HEK293 (cell line): ENCODE measurements around the gene UPP1.

Experiments used
- CTCF ChIA-PET: fragments of 350-600 bp; formaldehyde crosslinking; extraction: SDS; loops from one replicate; lab custom pipeline; 2021; ENCODE audit warnings: antibody characterized with exemption; lab: Yijun Ruan, JAX
- POLR2A ChIA-PET: fragments of 300-600 bp; formaldehyde crosslinking; extraction: SDS; loops from one replicate; lab custom pipeline; 2020; ENCODE audit warnings: antibody characterized with exemption, inconsistent platforms; lab: Yijun Ruan, JAX
- H3K27ac ChIP-seq: fragments of 200-500 bp; sonication (Bioruptor generic); 2 replicates; pipeline ENCODE4 v1.5.1; 2014; ENCODE audit warnings: low read depth, low read length, control low read depth, inconsistent platforms; ENCODE audit errors: extremely low read depth
- H3K36me3 ChIP-seq, 2 experiments: fragments of 200-500 bp in 1 of 2; sonication (Bioruptor generic) in 1 of 2; 1 replicate in 1 of 2; 2 replicates in 1 of 2; pipeline ENCODE4 v1.5.1; 2014 to 2017; ENCODE audit warnings: inconsistent platforms in 2 of 2, low read length in 2 of 2; ENCODE audit not compliant: control insufficient read depth in 2 of 2, insufficient read depth in 1 of 2
- H3K4me1 ChIP-seq: fragments of 200-500 bp; sonication (Bioruptor generic); 2 replicates; pipeline ENCODE4 v1.5.1; 2014; ENCODE audit warnings: mild to moderate bottlenecking, low read length, inconsistent platforms; ENCODE audit not compliant: control insufficient read depth, insufficient read depth
- H3K4me3 ChIP-seq: 2 replicates; pipeline ENCODE4 v1.5.1; 2011; ENCODE audit warnings: low read depth, mild to moderate bottlenecking, control low read depth, low read length, moderate library complexity
- H3K9me3 ChIP-seq: fragments of 200-500 bp; sonication (Bioruptor generic); 2 replicates; pipeline ENCODE4 v1.5.1; 2014; ENCODE audit warnings: low read depth, low read length, inconsistent platforms; ENCODE audit not compliant: control insufficient read depth, insufficient read depth
- KLF1 ChIP-seq: fragments of 450-650 bp; formaldehyde crosslinking; IDR thresholded peaks from 2 replicates; pipeline ENCODE4 v1.5.1; 2016; ENCODE audit warnings: missing biosample characterization, missing genetic modification characterization
- KLF10 ChIP-seq: fragments of 450-650 bp; IDR thresholded peaks from 2 replicates; pipeline ENCODE4 v1.5.1; 2018; ENCODE audit warnings: missing biosample characterization, mild to moderate bottlenecking, missing genetic modification characterization
- MEIS1 ChIP-seq: sonication (generic); formaldehyde crosslinking; IDR thresholded peaks from 2 replicates; pipeline ENCODE4 v1.8.1; 2022; ENCODE audit warnings: missing genetic modification reagents, mild to moderate bottlenecking, borderline replicate concordance
- RBAK ChIP-seq: fragments of 450-650 bp; formaldehyde crosslinking; IDR thresholded peaks from 2 replicates; pipeline ENCODE4 v1.5.1; 2016; ENCODE audit warnings: missing biosample characterization, missing genetic modification characterization
- YY2 ChIP-seq: fragments of 450-650 bp; formaldehyde crosslinking; IDR thresholded peaks from 2 replicates; pipeline ENCODE4 v1.5.1; 2016; ENCODE audit warnings: missing biosample characterization, missing genetic modification characterization
- ZBTB20 ChIP-seq: fragments of 450-650 bp; formaldehyde crosslinking; IDR thresholded peaks from 2 replicates; pipeline ENCODE4 v1.5.1; 2016; ENCODE audit warnings: missing biosample characterization, missing genetic modification characterization
- ZFP3 ChIP-seq: fragments of 450-650 bp; formaldehyde crosslinking; IDR thresholded peaks from 2 replicates; pipeline ENCODE4 v1.5.1; 2016; ENCODE audit warnings: low read depth, missing biosample characterization, missing genetic modification characterization
- ZNF112 ChIP-seq: fragments of 450-650 bp; formaldehyde crosslinking; IDR thresholded peaks from 2 replicates; pipeline ENCODE4 v1.5.0; 2017; ENCODE audit warnings: missing biosample characterization, missing genetic modification characterization
- ZNF132 ChIP-seq: fragments of 450-650 bp; formaldehyde crosslinking; IDR thresholded peaks from 2 replicates; pipeline ENCODE4 v1.5.1; 2017; ENCODE audit warnings: missing biosample characterization, missing genetic modification characterization, borderline replicate concordance
- ZNF169 ChIP-seq: fragments of 450-650 bp; formaldehyde crosslinking; IDR thresholded peaks from 2 replicates; pipeline ENCODE4 v1.5.1; 2016; ENCODE audit warnings: missing biosample characterization, missing genetic modification characterization
- ZNF350 ChIP-seq: fragments of 450-650 bp; formaldehyde crosslinking; IDR thresholded peaks from 2 replicates; pipeline ENCODE4 v1.5.0; 2017; ENCODE audit warnings: missing biosample characterization, mild to moderate bottlenecking, missing genetic modification characterization
- ZNF560 ChIP-seq: fragments of 450-650 bp; formaldehyde crosslinking; IDR thresholded peaks from 2 replicates; pipeline ENCODE4 v1.5.1; 2017; ENCODE audit warnings: missing biosample characterization, missing genetic modification characterization, borderline replicate concordance
- ZNF571 ChIP-seq: fragments of 450-650 bp; formaldehyde crosslinking; IDR thresholded peaks from 2 replicates; pipeline ENCODE4 v1.5.0; 2017; ENCODE audit warnings: missing biosample characterization, missing genetic modification characterization
- ZNF626 ChIP-seq: fragments of 450-650 bp; sonication (Bioruptor Pico); formaldehyde crosslinking; IDR thresholded peaks from 2 replicates; pipeline ENCODE4 v1.5.1; 2018; ENCODE audit warnings: missing biosample characterization, missing genetic modification characterization, inconsistent platforms
- ZNF76 ChIP-seq: fragments of 450-650 bp; formaldehyde crosslinking; IDR thresholded peaks from 2 replicates; pipeline ENCODE4; 2016; ENCODE audit warnings: low read depth, missing biosample characterization, missing genetic modification characterization, borderline replicate concordance
- ZNF776 ChIP-seq: fragments of 450-650 bp; formaldehyde crosslinking; IDR thresholded peaks from 2 replicates; pipeline ENCODE4 v1.5.0; 2017; ENCODE audit warnings: missing biosample characterization, missing genetic modification characterization, borderline replicate concordance
- ZNF792 ChIP-seq: fragments of 450-650 bp; formaldehyde crosslinking; IDR thresholded peaks from 2 replicates; pipeline ENCODE4 v1.5.1; 2016; ENCODE audit warnings: missing biosample characterization, missing genetic modification characterization
- TF ChIP-seq, protein P1 (sequence below): fragments of 450-650 bp; formaldehyde crosslinking; IDR thresholded peaks from 2 replicates; pipeline ENCODE4 v1.5.1; 2017; ENCODE audit warnings: missing biosample characterization, missing genetic modification characterization
- TF ChIP-seq, protein P2 (sequence below): fragments of 450-650 bp; formaldehyde crosslinking; IDR thresholded peaks from 2 replicates; pipeline ENCODE4 v1.5.1; 2016; ENCODE audit warnings: missing biosample characterization, missing genetic modification characterization
- TF ChIP-seq, protein P3 (sequence below): fragments of 450-650 bp; formaldehyde crosslinking; IDR thresholded peaks from 2 replicates; pipeline ENCODE4 v1.5.1; 2016; ENCODE audit warnings: missing biosample characterization, missing genetic modification characterization
- TF ChIP-seq, protein P4 (sequence below): fragments of 450-650 bp; formaldehyde crosslinking; conservative IDR thresholded peaks from 2 replicates; pipeline ENCODE4 v1.5.1; 2016; ENCODE audit warnings: low read depth, missing biosample characterization, missing genetic modification characterization
- TF ChIP-seq, protein P5 (sequence below): fragments of 450-650 bp; formaldehyde crosslinking; IDR thresholded peaks from 2 replicates; pipeline ENCODE4 v1.5.1; 2017; ENCODE audit warnings: missing biosample characterization, missing genetic modification characterization
- TF ChIP-seq, protein P6 (sequence below): fragments of 450-650 bp; formaldehyde crosslinking; IDR thresholded peaks from 2 replicates; pipeline ENCODE4 v1.5.1; 2017; ENCODE audit warnings: missing biosample characterization, missing genetic modification characterization

The UPP1 gene

DNA sequence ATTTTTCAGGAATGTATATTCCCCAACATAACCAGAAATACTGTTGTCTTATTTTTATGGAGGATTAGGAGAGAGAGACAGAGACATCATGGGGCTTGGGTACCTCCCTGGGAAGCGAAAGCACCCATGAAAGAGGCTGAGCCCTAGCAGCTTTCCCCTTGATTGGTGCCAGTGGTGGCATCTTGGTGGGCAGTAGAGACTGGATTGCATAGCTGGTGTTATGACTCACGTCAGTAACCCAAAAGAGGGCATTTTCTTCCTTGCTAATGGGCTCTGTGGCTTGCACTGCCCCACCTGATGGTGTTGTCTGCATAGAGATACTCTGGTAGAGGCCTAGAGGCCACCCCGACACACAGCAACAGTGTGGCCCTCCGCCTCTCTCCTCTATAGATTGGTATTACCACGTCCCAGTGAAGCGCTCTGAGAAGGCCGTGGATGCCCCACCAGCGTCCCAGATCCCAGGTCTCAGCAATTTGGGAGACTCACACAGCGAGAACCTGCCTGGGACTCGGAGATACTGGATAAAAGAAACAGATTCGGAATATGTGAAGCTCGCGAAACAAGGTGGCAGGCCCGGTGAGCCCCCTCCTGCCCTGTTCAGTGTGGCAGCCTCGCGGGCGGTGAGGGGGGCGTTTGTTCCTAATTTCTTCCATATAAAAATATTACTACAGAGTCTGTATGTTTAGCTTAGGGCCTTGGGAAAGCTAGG is 48.0 kb upstream of the UPP1 start:
- TF ChIP-seq, protein P1, sequence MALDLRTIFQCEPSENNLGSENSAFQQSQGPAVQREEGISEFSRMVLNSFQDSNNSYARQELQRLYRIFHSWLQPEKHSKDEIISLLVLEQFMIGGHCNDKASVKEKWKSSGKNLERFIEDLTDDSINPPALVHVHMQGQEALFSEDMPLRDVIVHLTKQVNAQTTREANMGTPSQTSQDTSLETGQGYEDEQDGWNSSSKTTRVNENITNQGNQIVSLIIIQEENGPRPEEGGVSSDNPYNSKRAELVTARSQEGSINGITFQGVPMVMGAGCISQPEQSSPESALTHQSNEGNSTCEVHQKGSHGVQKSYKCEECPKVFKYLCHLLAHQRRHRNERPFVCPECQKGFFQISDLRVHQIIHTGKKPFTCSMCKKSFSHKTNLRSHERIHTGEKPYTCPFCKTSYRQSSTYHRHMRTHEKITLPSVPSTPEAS (tag by site-specific recombination): no peak
- TF ChIP-seq, protein P2, sequence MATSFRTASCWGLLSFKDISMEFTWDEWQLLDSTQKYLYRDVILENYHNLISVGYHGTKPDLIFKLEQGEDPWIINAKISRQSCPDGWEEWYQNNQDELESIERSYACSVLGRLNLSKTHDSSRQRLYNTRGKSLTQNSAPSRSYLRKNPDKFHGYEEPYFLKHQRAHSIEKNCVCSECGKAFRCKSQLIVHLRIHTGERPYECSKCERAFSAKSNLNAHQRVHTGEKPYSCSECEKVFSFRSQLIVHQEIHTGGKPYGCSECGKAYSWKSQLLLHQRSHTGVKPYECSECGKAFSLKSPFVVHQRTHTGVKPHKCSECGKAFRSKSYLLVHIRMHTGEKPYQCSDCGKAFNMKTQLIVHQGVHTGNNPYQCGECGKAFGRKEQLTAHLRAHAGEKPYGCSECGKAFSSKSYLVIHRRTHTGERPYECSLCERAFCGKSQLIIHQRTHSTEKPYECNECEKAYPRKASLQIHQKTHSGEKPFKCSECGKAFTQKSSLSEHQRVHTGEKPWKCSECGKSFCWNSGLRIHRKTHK: no peak
- TF ChIP-seq ZNF76 (tag by site-specific recombination) (no peak), ZNF792 (tag by site-specific recombination) (no peak), MEIS1 (CRISPR knock-in tag) (no peak), ZNF560 (tag by site-specific recombination) (no peak), ZNF350 (tag by site-specific recombination) (no peak), YY2 (no peak), ZNF112 (tag by site-specific recombination) (no peak), KLF1 (tag by site-specific recombination) (no peak), ZNF776 (tag by site-specific recombination) (no peak), ZNF571 (tag by site-specific recombination) (no peak), ZFP3 (no peak)
- ChIA-PET CTCF (interaction anchor here (0.6 to 1.6 kb wide), 2 partner anchors 10 to 14 kb away, joined by 3 to 5 read pairs; no protein-coding TSS in a partner anchor), POLR2A (interaction anchor here (1.1 kb wide), 1 partner anchor 47 kb away, joined by 4 read pairs; no protein-coding TSS in a partner anchor)
- Histone ChIP-seq H3K9me3 (no peaks in the 10 kb centered on the region), H3K4me1 (no peaks in the 10 kb centered on the region; the same call in 1 of the 2 replicates), H3K36me3 (no peaks in the 10 kb centered on the region), H3K4me3 (no peak overlapping the region), H3K27ac (no peak overlapping the region)

DNA sequence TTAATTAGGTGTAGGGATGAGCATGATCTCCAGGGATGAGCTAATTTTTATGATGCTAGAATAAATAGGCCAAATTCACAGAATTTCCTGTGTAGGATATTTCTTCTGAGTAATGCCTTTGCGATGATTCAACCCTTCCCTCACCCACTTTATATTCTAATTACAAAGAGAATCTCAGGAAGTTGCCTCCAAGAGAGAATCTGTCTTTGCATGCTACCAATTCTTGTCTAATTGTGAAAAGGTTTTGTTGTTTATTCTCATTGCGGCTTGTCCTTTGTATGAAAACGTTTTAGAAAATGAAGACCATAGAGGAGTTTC is 47.5 kb upstream of the UPP1 start:
- H3K36me3 ChIP-seq: no peaks in the 10 kb centered on the region
- no peak overlapping the region for H3K27ac ChIP-seq
- CTCF ChIA-PET: interaction anchor here (0.6 to 1.6 kb wide), 2 partner anchors 9 to 15 kb away, joined by 3 to 5 read pairs; no protein-coding TSS in a partner anchor
- H3K9me3 ChIP-seq: no peaks in the 10 kb centered on the region
- POLR2A ChIA-PET: interaction anchor here (1.1 kb wide), 1 partner anchor 47 kb away, joined by 4 read pairs; no protein-coding TSS in a partner anchor
- no peak overlapping the region for H3K4me3 ChIP-seq
- H3K4me1 ChIP-seq: no peaks in the 10 kb centered on the region
- TF ChIP-seq, protein P3, sequence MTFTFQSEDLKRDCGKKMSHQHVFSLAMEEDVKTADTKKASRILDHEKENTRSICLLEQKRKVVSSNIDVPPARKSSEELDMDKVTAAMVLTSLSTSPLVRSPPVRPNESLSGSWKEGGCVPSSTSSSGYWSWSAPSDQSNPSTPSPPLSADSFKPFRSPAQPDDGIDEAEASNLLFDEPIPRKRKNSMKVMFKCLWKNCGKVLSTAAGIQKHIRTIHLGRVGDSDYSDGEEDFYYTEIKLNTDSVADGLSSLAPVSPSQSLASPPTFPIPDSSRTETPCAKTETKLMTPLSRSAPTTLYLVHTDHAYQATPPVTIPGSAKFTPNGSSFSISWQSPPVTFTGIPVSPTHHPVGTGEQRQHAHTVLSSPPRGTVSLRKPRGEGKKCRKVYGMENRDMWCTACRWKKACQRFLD (tag by site-specific recombination): no peak
- TF ChIP-seq ZNF169: no peak
- no peak for TF ChIP-seq ZNF132 (tag by site-specific recombination)
- no peak for TF ChIP-seq KLF10
- TF ChIP-seq MEIS1 (CRISPR knock-in tag): no peak
- TF ChIP-seq, protein P4, sequence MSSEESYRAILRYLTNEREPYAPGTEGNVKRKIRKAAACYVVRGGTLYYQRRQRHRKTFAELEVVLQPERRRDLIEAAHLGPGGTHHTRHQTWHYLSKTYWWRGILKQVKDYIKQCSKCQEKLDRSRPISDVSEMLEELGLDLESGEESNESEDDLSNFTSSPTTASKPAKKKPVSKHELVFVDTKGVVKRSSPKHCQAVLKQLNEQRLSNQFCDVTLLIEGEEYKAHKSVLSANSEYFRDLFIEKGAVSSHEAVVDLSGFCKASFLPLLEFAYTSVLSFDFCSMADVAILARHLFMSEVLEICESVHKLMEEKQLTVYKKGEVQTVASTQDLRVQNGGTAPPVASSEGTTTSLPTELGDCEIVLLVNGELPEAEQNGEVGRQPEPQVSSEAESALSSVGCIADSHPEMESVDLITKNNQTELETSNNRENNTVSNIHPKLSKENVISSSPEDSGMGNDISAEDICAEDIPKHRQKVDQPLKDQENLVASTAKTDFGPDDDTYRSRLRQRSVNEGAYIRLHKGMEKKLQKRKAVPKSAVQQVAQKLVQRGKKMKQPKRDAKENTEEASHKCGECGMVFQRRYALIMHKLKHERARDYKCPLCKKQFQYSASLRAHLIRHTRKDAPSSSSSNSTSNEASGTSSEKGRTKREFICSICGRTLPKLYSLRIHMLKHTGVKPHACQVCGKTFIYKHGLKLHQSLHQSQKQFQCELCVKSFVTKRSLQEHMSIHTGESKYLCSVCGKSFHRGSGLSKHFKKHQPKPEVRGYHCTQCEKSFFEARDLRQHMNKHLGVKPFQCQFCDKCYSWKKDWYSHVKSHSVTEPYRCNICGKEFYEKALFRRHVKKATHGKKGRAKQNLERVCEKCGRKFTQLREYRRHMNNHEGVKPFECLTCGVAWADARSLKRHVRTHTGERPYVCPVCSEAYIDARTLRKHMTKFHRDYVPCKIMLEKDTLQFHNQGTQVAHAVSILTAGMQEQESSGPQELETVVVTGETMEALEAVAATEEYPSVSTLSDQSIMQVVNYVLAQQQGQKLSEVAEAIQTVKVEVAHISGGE: no peak
- TF ChIP-seq, protein P5, sequence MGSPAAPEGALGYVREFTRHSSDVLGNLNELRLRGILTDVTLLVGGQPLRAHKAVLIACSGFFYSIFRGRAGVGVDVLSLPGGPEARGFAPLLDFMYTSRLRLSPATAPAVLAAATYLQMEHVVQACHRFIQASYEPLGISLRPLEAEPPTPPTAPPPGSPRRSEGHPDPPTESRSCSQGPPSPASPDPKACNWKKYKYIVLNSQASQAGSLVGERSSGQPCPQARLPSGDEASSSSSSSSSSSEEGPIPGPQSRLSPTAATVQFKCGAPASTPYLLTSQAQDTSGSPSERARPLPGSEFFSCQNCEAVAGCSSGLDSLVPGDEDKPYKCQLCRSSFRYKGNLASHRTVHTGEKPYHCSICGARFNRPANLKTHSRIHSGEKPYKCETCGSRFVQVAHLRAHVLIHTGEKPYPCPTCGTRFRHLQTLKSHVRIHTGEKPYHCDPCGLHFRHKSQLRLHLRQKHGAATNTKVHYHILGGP (tag by site-specific recombination): no peak
- TF ChIP-seq RBAK: no peak
- TF ChIP-seq ZBTB20: no peak
- TF ChIP-seq, protein P6, sequence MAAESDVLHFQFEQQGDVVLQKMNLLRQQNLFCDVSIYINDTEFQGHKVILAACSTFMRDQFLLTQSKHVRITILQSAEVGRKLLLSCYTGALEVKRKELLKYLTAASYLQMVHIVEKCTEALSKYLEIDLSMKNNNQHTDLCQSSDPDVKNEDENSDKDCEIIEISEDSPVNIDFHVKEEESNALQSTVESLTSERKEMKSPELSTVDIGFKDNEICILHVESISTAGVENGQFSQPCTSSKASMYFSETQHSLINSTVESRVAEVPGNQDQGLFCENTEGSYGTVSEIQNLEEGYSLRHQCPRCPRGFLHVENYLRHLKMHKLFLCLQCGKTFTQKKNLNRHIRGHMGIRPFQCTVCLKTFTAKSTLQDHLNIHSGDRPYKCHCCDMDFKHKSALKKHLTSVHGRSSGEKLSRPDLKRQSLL (tag by site-specific recombination): no peak
- TF ChIP-seq ZNF626 (tag by site-specific recombination): no peak
